B cell (primary cell): ENCODE data around the gene SEC24B. TPM values are rescaled to one million over a fixed set of nuclear protein-coding genes. Genes with fewer than 3 reads are reported as not detected.

Experiments used
- ATAC-seq: fragments of 200-7000 bp; cut with Tn5 transposase; one replicate; pipeline ENCODE4 v1.10.0; 2021; ENCODE audit warnings: low read depth, mild to moderate bottlenecking, moderate number of reproducible peaks, moderate library complexity
- CTCF ChIA-PET: fragments of 350-600 bp; sonication (Branson Sonifier 250); formaldehyde crosslinking; loops from one replicate; lab custom pipeline; 2021; ENCODE audit warnings: antibody characterized with exemption, inconsistent platforms; lab: Charles Lee
- POLR2A ChIA-PET: fragments of 350-600 bp; sonication (Branson Sonifier 250); formaldehyde crosslinking; loops from one replicate; lab custom pipeline; 2021; ENCODE audit warnings: antibody characterized with exemption; lab: Charles Lee
- DNase-seq: peaks from one replicate; pipeline ENCODE4 v3.0.0; 2013
- H2AFZ ChIP-seq: 2 replicates; pipeline ENCODE4 v1.6.1; 2012; ENCODE audit warnings: mild to moderate bottlenecking, low read depth, low read length; ENCODE audit not compliant: insufficient read depth, poor library complexity, severe bottlenecking
- H3K27ac ChIP-seq, 2 donors: 1 replicate in 1 of 2; 2 replicates in 1 of 2; pipeline ENCODE4 v1.5.1; 2012 to 2013; ENCODE audit warnings: low read length in 2 of 2, mild to moderate bottlenecking in 2 of 2, moderate library complexity in 1 of 2
- H3K27me3 ChIP-seq, 4 experiments: fragments of 200-600 bp in 1 of 4; sonication (generic) in 1 of 4; replicated peaks in 1 of 4; 1 replicate in 2 of 4; 2 replicates in 2 of 4; pipeline versions ENCODE4 v1.6.1 to v1.7.0; 2013 to 2016; ENCODE audit warnings: low read length in 3 of 4, mild to moderate bottlenecking in 2 of 4, mixed read lengths in 1 of 4, moderate library complexity in 1 of 4; ENCODE audit not compliant: insufficient read depth in 4 of 4, control insufficient read depth in 3 of 4; ENCODE audit errors: control extremely low read depth in 1 of 4
- H3K36me3 ChIP-seq, 2 experiments: replicated peaks in 1 of 2; 1 replicate in 1 of 2; 2 replicates in 1 of 2; pipeline versions ENCODE4 v1.6.1 to v1.7.1; 2013; ENCODE audit warnings: low read length in 1 of 2; ENCODE audit not compliant: insufficient read depth in 2 of 2, control insufficient read depth in 1 of 2; ENCODE audit errors: control extremely low read depth in 1 of 2, extremely low read depth in 1 of 2
- H3K4me1 ChIP-seq, 2 donors: fragments of 200-600 bp in 1 of 2; sonication (generic) in 1 of 2; 1 replicate in 1 of 2; 2 replicates in 1 of 2; pipeline versions ENCODE4 v1.5.1 to v1.6.1; 2013 to 2017; ENCODE audit warnings: low read length in 2 of 2; ENCODE audit not compliant: control insufficient read depth in 2 of 2, insufficient read depth in 2 of 2
- H3K4me2 ChIP-seq: replicated peaks from 2 replicates; pipeline ENCODE3; 2012; ENCODE audit warnings: mild to moderate bottlenecking, low read depth, low read length; ENCODE audit not compliant: poor library complexity, severe bottlenecking
- H3K4me3 ChIP-seq, 5 experiments: fragments of 200-600 bp in 1 of 5; sonication (generic) in 1 of 5; 1 replicate in 3 of 5; 2 replicates in 2 of 5; pipeline versions ENCODE4 v1.5.1 to v1.7.0; 2011 to 2016; ENCODE audit warnings: low read length in 4 of 5, mild to moderate bottlenecking in 4 of 5, low read depth in 2 of 5, control low read depth in 1 of 5, moderate library complexity in 1 of 5; ENCODE audit not compliant: insufficient read depth in 1 of 5; ENCODE audit errors: control extremely low read depth in 1 of 5, extremely low read depth in 1 of 5
- H3K79me2 ChIP-seq: fragments of 200-600 bp; sonication (generic); one replicate; pipeline ENCODE4 v1.6.0; 2016; ENCODE audit warnings: low read length; ENCODE audit not compliant: control insufficient read depth, insufficient read depth
- H3K9ac ChIP-seq: fragments of 200-600 bp; sonication (generic); 2 replicates; pipeline ENCODE4 v1.6.1; 2017; ENCODE audit warnings: mild to moderate bottlenecking, low read length, moderate library complexity
- H3K9me3 ChIP-seq, 3 donors: one replicate each; pipeline versions ENCODE4 v1.6.1 to v1.7.1; 2013; ENCODE audit warnings: low read length in 2 of 3; ENCODE audit not compliant: control insufficient read depth in 2 of 3, insufficient read depth in 1 of 3; ENCODE audit errors: control extremely low read depth in 1 of 3
- H4K20me1 ChIP-seq: 2 replicates; pipeline ENCODE4 v1.6.0; 2012; ENCODE audit warnings: mild to moderate bottlenecking, low read length; ENCODE audit not compliant: insufficient read depth, control insufficient read depth, poor library complexity, severe bottlenecking
- H3K27ac Mint-ChIP-seq: one replicate; pipeline ENCODE4 v1.8.0; 2021; ENCODE audit warnings: mixed read lengths
- H3K27me3 Mint-ChIP-seq: one replicate; pipeline ENCODE4 v1.8.0; 2021; ENCODE audit warnings: mixed read lengths
- H3K4me1 Mint-ChIP-seq: one replicate; pipeline ENCODE4 v1.8.0; 2021; ENCODE audit warnings: mixed read lengths
- H3K4me3 Mint-ChIP-seq: one replicate; pipeline ENCODE4 v1.8.0; 2021; ENCODE audit warnings: mixed read lengths
- H3K9me3 Mint-ChIP-seq: one replicate; pipeline ENCODE4 v1.8.0; 2022; ENCODE audit warnings: mixed read lengths; ENCODE audit not compliant: insufficient read depth
- CTCF ChIP-seq: fragments of 200-600 bp; IDR thresholded peaks from one replicate; pipeline ENCODE4 v1.8.0; 2022; ENCODE audit warnings: antibody characterized with exemption, mild to moderate bottlenecking
- EZH2 ChIP-seq: IDR thresholded peaks from 2 replicates; pipeline ENCODE4 v1.6.1; 2012; ENCODE audit warnings: borderline replicate concordance, low read depth, mild to moderate bottlenecking, moderate library complexity, low read length; ENCODE audit not compliant: insufficient read depth, poor library complexity, severe bottlenecking
- WGBS: methylation state at CpG from one replicate; pipeline ENCODE4 v1.1.5; 2013; ENCODE audit warnings: missing lambda C conversion rate; ENCODE audit not compliant: insufficient coverage; 5-methylcytosine and 5-hydroxymethylcytosine counted together
- intact Hi-C: fragments of 100-400 bp; cut with micrococcal nuclease; formaldehyde crosslinking; loops from one replicate; pipeline ENCODE4 v1.10.0; 2022
- polyA plus RNA-seq: library from polyadenylated mRNA; depleted of rRNA; stranded (reverse); fragments of >200 nt; gene quantifications from 2 replicates; pipeline ENCODE4 v1.2.3, GENCODE V29; 2012
- total RNA-seq, 2 donors: library from RNA; stranded (reverse); fragments of 120-200 nt in 1 of 2; gene quantifications; 1 replicate in 1 of 2; 2 replicates in 1 of 2; pipeline versions ENCODE4 v1.2.3 to v1.2.4, GENCODE V29; 2013 to 2022

SEC24B gene
- total and polyA plus RNA-seq, 2 donors (not counting 1 experiment from before 2014, with no cell fraction given), result 22.6 to 46.4 TPM

DNA sequence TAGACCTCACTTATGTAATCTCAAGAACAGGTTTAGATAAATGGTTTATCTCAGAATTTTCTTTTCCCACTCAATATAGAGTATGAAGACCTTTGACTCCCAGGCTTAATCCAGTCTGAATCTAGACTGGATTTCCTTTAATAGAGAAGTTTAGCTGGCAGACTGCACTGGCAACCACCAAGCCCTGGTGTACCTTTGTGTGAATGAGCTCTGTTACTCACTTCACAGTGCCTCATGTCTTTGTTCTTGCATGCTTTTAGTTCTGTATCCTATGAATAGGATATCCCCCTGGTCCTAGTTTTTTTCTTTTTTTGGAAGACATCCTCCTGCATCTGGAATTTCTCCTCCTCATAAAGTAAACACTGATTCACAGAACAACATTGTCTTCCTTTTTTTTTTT, 73.3 kb downstream of the SEC24B start:
- H3K27ac ChIP-seq, result no peak overlapping the region
- H3K4me2 ChIP-seq, result no peak overlapping the region
- Mint-ChIP-seq H3K4me1 (no peaks in the 10 kb centered on the region), H3K9me3 (no peaks in the 10 kb centered on the region), H3K27ac (no peak overlapping the region), H3K4me3 (no peak overlapping the region), H3K27me3 (no peaks in the 10 kb centered on the region)
- no peaks in the 10 kb centered on the region for H4K20me1 ChIP-seq
- TF ChIP-seq EZH2, result no peak
- TF ChIP-seq CTCF, result no peak
- H3K4me3 ChIP-seq, result no peak overlapping the region
- no peak overlapping the region for H2AFZ ChIP-seq
- peaks cover 15 to 34% of the 10 kb centered on the region in 2 experiments for H3K36me3 ChIP-seq
- H3K79me2 ChIP-seq, result peaks cover 3% of the 10 kb centered on the region
- ChIA-PET POLR2A (interaction anchor here (0.6 kb wide), 1 partner anchor 22 kb away, joined by 6 read pairs; no protein-coding TSS in a partner anchor), CTCF (interaction anchor here (0.7 to 1.2 kb wide), 2 partner anchors 10 to 21 kb away, joined by 3 to 4 read pairs; no protein-coding TSS in a partner anchor)
- intact Hi-C loops, result no loop called here
- DNase-seq (no peak), ATAC-seq (no peak)
- no peaks in the 10 kb centered on the region for H3K27me3 ChIP-seq
- H3K9me3 ChIP-seq, result no peaks in the 10 kb centered on the region
- no peaks in the 10 kb centered on the region for H3K4me1 ChIP-seq
- H3K9ac ChIP-seq, result no peak overlapping the region

DNA sequence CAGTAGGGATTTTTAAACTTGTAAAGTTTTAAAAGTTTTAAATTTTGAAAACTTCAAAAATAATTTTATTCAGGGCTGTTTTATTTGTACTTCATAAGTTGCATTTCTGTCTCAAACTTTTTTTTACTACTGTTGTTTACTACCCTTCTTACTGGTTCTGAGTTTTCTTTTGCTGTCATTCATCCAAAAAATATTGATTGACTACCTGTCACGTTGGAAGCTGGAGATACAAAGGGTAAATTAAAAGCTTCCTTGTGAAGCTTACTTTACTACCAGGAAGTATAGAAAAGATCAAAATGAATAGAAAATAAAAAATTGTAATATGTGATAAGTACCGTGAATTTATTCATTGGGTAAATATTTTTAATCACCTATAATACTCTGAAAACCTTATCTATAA, 77.1 kb downstream of the SEC24B start:
- H3K4me3 ChIP-seq, result no peak overlapping the region
- Mint-ChIP-seq H3K9me3 (no peaks in the 10 kb centered on the region), H3K4me3 (no peak overlapping the region), H3K27ac (no peak overlapping the region), H3K4me1 (no peaks in the 10 kb centered on the region), H3K27me3 (no peaks in the 10 kb centered on the region)
- H3K9ac ChIP-seq, result no peak overlapping the region
- peaks cover 3% of the 10 kb centered on the region for H3K79me2 ChIP-seq
- H3K4me1 ChIP-seq, result no peaks in the 10 kb centered on the region
- H3K27ac ChIP-seq, result no peak overlapping the region
- no CpG with 5 or more reads among the region's 2 CpGs for WGBS
- no peak overlapping the region for H2AFZ ChIP-seq
- H3K27me3 ChIP-seq, result no peaks in the 10 kb centered on the region
- DNase-seq (no peak), ATAC-seq (no peak)
- intact Hi-C loops, result no loop called here
- ChIA-PET POLR2A (no interaction called here), CTCF (no interaction called here)
- no peaks in the 10 kb centered on the region for H3K9me3 ChIP-seq
- peaks cover 18 to 37% of the 10 kb centered on the region in 2 experiments for H3K36me3 ChIP-seq
- TF ChIP-seq EZH2 (no peak), CTCF (no peak)
- H4K20me1 ChIP-seq, result no peaks in the 10 kb centered on the region
- no peak overlapping the region for H3K4me2 ChIP-seq
